Measurements from ENCODE around the gene OSBPL7.
"Not testable (repeated sequence)": the region's sequence is repeated elsewhere in the genome, so short reads cannot be mapped to it uniquely, and the experiment has no call there.

OSBPL7 gene

DNA sequence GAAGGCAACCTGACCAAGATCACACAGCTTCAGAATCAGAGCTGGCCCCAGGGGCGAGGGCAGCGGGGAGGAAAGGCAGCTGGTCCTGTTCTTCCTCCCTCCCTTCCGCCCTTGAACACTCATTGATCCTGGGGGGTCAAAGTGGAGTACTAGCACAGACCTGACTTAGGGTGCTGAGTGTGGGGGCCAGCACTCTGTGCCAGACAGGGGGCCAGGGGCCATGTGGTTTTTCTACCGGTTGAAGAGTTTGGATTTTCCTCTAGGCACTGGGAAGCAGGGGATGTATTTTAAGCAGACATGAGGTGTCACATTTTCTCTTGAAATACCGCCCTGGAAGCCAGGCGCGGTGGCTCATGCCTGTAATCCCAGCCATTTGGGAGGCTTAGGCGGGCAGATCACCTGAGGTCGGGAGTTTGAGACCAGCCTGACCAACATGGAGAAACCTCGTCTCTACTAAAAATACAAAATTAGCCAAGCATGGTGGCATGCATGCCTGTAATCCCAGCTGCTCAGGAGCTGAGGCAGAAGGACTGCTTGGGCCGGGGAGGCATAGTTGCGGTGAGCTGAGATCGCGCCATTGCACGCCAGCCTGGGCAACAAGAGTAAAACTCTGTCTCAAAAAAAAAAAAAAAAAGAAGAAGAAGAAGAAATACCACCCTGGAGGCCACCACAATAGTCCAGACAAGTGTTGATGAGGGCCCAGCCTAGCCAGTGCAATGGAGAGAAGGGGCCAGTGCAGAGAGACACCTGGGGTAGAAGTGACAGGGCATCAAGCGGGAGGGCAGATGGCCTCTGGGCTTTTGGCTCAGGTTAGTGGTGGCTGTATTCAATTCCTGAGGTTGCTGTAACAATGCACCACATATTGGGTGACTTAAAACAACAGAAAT is 15.3 kb downstream of the OSBPL7 start:
- DNase-seq (ENCODE audit: low spot score), result no peak

DNA sequence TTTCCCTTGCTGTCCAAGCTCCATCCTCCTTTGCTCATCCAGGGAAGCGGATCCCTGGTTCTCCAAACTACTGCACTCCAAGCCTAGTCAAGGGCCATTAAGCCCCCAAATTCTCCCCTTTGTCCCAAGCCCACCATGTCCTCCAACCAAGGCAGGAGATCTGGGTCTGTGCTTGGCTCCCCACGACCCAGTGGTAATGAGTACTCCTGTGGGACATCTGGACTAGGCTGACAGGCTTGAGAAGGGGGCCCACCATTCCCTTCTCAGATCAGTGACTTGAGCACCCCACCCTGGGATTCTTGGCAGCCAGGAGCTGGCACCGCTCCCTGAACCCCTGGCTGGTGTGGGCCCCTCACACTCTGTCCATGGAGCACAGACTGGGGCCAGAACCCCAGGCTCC is 17.1 kb downstream of the OSBPL7 start:
- no peak for DNase-seq (ENCODE audit: low spot score)

DNA sequence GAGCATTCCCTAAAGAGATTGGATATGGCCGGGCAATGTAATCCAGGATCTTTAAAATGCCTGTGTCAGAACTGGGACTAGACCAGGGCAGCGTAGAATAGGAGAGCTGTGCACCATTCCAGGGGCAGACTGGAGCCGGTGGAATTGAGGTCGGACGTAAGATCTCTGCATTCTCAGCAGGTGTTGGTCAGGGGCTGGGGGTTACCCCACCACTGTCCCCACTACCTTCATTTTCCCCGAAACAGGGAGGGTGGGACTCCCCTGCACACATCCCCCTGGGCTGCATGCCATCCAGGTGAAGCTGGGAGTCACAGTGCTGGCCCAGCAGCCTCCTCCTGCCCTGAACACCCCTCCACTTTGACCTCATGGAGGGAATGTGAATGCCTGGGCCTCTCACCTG is 17.8 kb downstream of the OSBPL7 start:
- no peak for DNase-seq (ENCODE audit: low spot score)

DNA sequence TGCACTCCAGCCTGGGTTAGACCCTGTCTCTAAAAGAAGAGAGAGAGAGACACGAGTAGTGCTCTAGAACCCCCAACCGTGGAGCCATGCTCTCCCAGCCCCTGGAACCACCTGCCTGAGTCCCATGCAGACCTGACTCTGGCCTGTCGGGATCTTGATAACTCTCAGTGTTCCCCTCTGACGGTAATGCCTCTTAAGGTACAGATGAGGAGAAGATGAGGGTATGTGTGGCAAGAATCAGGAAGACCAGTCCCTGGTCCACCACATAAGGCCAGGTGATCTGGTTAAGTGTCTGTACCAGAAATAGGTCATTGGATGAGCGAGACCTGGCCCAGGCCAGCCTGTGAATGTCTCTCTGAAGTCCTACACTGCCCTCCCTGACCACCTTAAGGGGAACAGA is 18.4 kb downstream of the OSBPL7 start:
- DNase-seq (ENCODE audit: low spot score), result no peak

DNA sequence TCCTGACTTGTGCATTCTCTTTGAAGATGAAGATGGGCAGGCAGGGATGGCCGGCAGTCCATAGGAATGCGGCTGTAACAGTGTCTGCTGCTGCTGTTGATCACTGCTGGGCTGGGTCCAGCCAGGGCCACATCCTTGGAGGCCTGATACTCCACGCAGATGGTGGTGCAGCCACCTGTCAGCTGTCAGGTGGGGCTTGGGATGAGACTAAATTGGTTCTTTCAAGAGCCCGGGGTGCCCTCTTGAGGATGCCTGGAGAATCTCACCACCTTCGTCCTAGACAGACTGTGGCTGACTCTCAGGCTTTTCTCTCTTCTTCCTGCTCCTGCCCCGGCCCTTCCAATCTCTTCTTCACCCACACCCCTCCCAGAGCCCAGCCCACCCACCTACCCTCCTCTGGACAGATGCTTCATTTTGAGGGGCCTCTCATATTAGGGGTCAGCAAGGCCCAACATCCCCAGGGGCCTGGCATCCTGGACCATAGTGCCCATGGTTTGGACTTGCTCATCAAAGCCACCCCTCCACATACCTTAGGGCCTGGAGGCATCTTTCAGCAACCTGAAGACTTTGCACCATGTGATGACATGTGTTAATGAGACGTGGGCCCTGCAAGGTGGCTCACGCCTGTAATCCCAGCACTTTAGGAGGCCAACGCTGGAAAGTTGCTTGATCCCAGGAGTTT is 19.1 kb downstream of the OSBPL7 start:
- DNase-seq (ENCODE audit: low spot score), result peak; percentile 61

DNA sequence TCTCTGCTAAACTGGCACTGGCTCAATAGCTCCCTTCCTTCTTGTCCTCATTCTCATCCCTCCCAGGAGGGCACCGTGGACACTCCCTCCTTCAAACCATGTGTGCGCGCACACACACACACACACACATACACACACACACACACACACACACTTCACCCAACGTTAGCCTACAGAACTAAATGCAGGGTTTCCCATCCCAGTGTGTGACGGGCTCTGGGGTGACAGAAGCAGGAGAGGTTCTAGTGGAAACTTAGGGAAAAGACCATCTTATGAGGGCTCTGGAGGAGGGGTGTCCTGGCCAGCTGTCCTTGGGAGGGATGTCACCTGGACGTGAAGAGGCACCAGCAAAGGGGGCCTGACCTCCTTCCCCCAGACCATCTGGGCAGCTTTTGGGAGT is 19.7 kb downstream of the OSBPL7 start:
- DNase-seq (ENCODE audit: low spot score), result no peak

DNA sequence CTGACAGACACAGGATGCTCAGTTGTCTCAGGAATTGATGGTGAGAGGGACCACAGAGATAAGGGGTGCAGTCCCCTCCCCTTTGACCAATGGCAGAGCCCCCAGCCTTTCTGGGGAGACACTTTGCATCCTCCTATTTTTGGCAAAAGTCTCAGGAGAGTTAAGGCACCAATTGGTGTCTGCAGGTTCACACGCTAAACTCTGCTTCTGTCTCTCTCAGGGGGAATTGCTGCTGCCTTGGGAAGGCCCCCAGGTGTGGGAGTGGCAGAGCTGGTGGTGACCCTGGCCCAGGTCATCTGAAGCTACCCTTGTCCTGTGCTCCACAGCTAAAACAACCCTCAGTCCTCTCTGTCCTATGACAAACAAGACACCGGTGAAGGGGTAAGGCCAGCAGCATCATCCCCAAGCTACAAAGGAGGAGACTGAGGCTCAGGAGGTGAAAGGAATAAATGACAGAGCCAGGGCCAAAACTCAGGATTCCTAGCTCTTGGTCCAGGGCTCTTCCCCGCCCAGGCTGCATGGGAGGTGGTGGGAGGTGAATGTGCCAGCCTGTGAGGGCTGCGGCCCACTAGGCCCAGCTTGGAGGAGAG is 20.3 kb downstream of the OSBPL7 start:
- DNase-seq (ENCODE audit: low spot score), result no peak

DNA sequence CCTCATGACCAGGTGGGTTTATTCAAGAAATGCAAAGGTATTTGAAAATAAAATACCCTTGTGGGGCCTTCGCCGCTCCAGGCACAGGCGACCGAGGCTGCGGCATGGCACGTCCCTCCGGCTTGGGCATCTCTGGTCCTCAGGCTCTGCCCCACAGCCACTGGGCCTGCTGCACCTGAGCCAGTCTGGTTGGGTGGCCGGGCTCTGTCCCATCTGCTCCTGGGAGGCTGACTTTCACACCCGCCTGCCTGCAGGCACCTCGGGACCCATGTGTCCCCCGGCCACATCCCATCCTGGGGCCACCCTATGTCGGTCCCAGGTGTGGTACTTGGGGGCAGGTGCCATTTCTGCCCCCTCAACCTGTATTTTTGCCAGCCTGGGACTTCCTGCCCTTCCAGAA is 20.9 kb downstream of the OSBPL7 start:
- no peak for DNase-seq (ENCODE audit: low spot score)

DNA sequence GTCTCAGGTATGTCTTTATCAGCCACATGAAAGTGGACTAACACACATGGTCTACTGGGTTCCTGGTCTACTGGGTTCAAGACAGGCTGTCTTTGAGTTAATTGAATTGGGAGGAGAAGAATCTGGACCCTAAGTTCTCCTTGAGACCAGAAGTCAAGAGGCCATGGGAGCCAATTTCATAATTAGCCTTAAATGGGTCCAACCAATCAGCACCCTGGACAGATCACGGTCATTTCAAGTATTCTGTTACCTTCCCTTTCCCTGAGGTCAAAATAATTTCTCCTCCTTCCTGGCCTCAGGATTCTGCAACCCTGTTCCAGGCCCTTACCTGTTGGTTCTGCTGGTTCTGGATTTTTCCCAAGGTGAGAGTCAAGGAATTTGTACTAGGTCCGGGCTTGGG is 23.8 kb downstream of the OSBPL7 start:
- DNase-seq (ENCODE audit: low spot score), result peak; percentile 35

DNA sequence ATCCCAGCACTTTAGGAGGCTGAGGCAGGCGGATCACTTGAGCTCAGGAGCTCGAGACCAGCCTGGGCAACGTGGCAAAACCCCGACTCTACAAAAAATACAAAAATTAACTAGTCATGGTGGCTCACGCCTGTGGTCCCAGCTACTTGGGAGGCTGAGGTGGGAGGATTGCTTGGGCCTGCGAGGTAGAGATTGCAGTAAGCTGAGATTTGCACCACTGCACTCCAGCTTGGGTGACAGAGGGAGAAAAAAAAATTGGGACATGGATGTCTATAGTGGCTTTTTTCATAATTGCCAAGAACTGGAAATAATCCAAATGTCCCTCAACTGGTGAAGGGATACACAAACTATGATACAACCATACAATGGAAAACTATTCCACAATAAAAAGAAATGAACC is 28.6 kb downstream of the OSBPL7 start:
- no peak for DNase-seq (ENCODE audit: low spot score)

DNA sequence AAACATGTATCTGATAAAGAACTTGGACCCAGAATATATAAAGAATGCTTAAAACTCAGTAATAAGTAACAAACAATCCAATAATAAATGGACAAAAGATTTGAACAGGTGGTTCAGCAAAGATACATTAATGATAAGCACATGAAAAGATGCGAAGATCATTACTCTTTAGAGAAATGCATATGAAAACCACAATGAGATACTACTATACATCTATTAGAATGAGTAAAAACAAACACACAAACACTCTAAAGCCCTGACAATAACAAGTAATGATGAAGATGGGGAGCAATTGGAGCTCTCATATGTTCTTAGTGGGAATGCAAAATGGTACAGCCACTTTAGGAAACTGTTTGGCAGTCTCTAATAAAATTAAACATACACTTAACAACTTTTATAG is 29.1 kb downstream of the OSBPL7 start:
- DNase-seq (ENCODE audit: low spot score), result no peak

DNA sequence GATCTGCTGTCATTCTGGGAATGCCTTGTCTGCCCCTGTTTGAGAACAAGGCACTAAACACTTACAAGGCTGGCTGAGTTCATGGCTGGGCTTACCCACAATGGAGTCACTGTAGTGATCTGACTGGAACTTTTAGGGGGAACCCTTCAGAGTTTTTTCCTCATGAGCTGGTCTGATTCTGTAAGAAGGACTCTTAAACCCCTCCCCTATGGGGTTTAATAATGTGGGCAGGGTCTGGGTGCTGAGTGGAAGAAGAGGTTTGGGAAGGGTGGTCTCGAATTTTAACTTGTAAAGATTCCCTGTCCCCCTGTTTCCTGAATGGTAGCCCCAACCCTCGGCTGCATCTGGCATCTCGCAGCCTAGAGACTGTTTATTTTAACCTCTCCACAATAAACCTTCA is 30.6 kb downstream of the OSBPL7 start:
- DNase-seq (ENCODE audit: low spot score), result no peak

DNA sequence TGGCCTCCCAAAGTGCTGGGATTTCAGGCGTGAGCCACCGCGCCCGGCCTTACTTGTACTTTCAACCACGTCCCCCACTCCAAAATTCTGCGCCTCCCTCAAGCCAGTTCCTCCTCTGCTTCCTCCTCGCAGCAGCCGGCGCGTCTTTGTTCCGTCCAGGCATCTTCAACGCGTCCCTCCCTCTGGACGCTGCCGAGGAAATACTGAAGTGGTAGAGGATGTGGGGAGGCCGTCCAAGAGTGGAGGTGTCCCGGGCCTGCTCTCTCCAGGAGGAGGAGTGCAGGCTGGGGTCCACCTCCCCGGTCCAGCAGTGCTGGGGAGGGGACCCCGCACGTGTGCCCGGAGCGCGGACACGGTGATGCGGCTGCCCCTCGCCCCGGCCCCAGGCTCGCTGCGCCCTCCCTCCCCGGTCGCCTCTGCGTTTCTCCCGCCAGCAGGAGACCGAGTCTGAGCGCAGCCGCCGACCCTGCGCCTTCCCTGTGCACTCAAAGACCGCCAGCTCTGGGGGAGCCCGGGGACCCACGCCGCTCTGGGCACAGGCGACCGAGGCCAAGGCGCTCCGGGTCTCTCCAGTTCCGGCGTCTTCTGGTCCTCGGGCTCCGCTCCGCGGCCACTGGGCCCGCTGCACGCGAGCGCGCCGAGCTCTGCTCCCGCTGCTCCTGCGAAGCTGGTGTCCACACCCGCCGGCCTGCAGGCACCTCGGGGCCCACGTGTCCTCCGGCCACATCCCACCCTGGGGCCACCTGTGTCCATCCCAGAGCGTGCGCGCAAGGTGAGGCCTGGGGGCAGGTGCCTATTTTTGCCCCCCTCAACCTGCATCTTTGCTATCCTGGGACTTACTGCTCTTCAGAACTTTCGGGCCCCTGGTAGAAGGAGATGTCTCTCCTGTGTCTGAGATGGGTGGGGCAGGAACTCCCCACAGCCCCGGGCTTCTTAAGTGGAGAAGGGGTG is 31.7 kb downstream of the OSBPL7 start:
- DNase-seq (ENCODE audit: low spot score), result no peak

DNA sequence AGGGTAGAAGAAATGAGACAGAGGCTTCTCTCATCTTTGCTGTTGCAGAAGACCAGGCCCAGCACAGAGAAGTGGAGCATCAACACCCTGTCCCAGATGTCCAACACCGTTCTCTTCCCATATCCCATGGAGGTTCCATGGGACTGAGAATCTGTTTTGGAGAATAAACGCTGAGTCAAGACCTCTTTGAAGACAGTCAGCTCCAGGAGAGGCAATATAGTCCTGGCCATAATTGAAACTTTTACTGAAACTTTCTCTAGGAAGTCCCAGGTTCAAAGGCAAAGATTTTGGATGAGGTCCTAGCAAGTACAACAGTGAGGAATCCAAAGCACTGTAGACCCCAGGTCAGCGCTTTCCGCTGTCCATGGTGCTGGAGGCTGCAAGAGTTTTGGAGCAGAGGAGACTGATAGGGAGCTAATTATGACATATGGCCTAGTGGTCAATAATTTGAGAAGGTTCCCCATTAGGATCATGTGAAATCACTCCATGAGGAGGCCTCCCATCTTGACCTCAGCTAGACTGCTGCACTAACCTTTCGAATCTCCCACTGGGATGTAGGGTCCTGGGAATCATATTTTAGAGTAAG is 36.0 kb downstream of the OSBPL7 start:
- peak; percentile 32 for DNase-seq (ENCODE audit: low spot score)

DNA sequence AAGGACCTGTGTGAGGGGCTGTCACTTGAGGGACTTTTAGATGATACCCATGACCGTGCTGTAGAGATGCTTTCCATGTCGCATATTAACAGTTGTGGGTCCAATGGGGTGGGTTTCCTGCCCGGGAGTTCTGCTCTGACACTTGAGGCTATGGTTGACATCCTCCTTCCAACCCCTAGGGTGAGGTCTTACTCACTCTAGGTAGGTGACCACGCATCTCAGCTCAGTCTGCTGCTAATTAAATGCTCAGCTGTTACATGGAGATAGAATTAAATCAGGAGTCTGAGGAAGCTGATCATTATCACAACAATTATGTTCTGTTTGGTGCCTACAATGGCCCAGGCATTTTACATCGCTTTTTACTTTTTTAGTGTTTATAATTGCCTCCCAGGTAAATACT is 40.2 kb downstream of the OSBPL7 start:
- no peak for DNase-seq (ENCODE audit: low spot score)

DNA sequence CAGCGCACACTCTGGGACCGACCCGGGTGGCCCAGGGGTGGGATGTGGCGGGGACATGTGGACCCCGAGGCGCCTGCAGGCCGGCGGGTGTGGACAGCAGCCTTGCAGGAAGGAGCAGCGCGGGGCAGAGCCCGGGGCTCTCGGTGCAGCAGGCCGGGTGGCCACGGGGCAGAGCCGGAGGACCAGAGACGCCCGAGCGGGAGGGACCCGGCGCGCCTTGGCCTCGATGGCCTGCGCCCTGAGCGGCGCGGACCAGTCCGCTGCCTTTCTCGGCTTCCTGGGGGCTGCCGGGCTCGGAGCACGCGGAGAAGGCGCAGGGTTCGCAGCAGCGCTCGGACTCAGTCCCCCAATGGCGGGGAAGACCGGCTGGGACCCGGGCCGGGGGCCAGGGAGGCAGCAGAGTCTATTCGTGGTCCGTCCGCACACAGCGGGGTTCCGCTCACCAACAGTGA is 43.4 kb downstream of the OSBPL7 start:
- no peak for DNase-seq (ENCODE audit: low spot score)

DNA sequence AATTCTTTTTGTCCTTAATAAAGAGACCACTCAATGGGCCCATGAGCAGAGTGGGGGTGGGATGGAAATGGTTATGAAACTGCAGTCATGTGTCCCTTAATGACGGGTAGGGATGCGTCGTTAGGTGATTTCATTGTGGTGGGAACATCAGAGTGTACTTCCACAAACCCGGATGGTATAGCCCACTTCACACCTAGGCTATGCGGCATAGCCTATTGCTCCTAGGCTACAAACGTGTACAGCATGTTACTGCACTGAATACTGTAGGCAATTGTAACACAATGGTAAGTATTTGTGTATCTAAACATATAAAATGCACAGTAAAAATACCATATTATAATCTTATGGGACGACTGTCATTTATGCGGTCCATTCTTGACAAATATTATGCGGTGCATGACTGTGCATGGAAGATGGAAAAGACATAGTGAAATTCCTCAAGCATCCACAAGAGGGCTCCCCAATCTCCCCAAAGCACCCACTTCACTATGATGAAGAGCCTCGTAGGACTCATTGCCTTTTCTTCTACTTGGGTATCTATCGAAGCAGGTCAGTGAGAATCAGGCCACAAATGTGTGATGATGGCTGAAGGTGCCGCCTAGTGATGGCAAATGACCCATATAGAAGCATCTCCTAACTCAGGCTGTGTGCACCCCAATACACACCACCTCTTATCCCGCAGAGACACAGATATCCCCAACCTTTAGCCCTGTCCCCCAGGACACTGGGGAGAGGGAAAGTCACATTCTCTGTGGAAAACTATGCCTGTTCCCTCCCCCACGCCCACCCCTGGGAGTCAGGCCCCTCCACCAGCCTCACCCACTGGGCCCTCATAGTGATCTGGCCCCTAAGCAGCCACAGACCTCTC is 45.0 kb downstream of the OSBPL7 start:
- peak; percentile 65 for DNase-seq (ENCODE audit: low spot score)

DNA sequence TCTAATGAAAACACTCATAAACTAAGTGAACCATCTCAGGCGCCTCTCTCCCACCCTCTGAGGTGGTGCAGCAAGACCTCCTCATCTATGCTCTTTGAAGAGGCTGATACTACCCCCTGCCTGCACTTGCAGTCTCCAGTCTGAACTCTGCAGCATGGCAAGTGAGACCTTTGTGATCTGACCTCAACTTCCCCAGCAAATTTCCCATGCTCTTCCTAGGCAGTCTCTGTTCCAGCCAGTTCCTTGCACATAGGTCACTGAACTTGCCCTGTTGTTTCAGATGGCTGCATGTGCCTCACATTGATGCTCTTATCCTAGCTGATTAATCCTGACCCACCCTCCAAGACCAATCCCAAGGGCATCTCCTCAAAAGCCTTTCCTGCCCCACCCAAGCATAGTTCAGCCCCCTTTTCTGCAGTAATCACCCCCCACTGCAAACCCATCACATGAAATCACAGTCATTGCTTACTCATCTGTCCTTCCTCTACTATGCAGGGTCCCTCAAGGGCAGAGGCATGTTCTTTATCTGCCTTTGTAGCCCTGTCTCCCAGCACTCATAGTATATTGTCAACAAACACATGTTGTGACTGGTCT is 46.5 kb downstream of the OSBPL7 start:
- DNase-seq (ENCODE audit: low spot score), result no peak

DNA sequence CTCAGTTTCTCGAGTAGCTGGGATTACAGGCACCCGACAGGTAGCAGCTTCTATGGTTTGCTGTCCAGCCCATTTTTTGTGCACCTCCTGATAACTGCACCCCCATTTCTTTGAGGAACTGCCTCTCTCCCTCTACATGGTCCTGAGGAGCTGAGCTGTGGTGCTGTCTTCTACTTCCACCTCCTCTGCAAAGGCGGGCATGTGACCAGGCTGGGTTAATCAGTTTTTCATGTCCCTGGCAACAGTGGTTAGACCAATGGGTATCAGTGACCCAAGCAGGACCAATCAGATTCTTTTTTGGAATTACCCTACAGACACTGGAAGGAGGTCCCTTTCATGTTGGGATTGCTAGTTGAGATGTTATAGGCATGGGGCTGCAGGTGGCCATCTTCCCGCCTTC is 47.3 kb downstream of the OSBPL7 start:
- DNase-seq (ENCODE audit: low spot score), result no peak

DNA sequence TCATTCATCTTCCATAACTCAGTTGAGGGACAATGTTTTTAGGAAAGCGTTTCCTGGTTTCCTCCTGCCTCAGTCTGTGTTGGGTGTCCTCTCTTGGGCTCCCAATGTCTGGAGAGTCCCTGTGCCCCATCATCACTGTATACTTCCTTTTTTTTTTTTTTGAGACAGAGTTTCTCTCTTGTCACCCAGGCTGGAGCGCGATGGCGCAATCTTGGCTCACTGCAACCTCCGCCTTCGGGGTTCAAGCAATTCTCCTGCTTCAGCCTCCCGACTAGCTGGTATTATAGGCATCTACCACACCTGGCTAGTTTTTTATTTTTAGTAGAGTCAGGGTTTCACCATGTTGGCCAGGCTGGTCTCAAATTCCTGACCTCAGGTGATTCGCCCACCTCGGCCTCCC is 47.9 kb downstream of the OSBPL7 start:
- not testable (repeated sequence) for DNase-seq (ENCODE audit: low spot score)

Data from RKO (cell line).